Measurements from ENCODE around the gene KCNT1.

Gene KCNT1

DNA sequence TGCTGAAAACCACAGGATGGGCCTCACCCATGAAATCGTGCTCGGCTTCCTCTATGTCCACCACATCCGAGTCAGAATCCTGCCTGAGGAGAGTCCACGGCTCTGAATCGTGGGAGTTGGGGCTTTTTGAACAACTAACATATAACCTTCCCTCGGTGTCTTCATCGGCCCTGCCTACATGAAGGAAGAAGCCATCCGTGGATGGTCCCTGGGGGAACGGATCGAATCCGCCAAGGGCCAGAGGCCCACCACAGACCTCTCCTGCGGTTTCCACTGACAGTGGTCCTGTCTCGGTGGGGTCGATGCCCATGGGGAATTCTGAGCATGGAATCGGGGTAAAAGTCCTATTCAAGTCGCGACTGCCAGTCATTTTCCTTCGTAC, 120.4 kb downstream of the KCNT1 start:
- no peaks in the 10 kb centered on the region for H3K4me1 ChIP-seq (ENCODE audit: insufficient read depth, low read length)
- H3K9me3 ChIP-seq (ENCODE audit: low read length): no peaks in the 10 kb centered on the region
- H3K36me3 ChIP-seq (ENCODE audit: insufficient read depth, low read length): peaks cover 86% of the 10 kb centered on the region
- no peak overlapping the region for H3K4me3 ChIP-seq (ENCODE audit: low read length)
- no peaks in the 10 kb centered on the region for H3K27me3 ChIP-seq (ENCODE audit: insufficient read depth, low read length)
- no peak overlapping the region for H2AFZ ChIP-seq (ENCODE audit: low read depth, low read length)

DNA sequence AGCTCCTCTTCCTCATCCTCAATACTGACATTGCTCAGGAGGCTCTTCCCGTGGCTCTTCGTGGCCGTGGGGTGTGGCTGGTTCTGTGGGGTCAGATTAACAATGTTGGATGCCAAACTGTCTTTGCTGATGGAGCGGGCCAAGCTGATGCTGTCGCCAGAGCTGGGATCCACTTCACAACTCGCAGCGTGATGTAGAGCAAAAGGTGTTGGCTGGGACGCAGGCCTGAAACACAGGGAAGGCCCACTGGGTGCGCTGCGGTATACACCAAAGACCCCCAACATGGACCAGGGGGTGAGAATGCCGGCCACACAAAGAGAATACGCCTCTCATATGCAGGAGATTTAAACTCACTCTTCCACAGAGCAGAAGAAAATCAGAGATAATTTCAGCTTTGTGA, 121.1 kb downstream of the KCNT1 start:
- Histone ChIP-seq H3K4me3 (ENCODE audit: low read length) (no peak overlapping the region), H3K27me3 (ENCODE audit: insufficient read depth, low read length) (no peaks in the 10 kb centered on the region), H3K36me3 (ENCODE audit: insufficient read depth, low read length) (peaks cover 86% of the 10 kb centered on the region), H3K4me1 (ENCODE audit: insufficient read depth, low read length) (no peaks in the 10 kb centered on the region), H3K9me3 (ENCODE audit: low read length) (no peaks in the 10 kb centered on the region), H2AFZ (ENCODE audit: low read depth, low read length) (no peak overlapping the region)

DNA sequence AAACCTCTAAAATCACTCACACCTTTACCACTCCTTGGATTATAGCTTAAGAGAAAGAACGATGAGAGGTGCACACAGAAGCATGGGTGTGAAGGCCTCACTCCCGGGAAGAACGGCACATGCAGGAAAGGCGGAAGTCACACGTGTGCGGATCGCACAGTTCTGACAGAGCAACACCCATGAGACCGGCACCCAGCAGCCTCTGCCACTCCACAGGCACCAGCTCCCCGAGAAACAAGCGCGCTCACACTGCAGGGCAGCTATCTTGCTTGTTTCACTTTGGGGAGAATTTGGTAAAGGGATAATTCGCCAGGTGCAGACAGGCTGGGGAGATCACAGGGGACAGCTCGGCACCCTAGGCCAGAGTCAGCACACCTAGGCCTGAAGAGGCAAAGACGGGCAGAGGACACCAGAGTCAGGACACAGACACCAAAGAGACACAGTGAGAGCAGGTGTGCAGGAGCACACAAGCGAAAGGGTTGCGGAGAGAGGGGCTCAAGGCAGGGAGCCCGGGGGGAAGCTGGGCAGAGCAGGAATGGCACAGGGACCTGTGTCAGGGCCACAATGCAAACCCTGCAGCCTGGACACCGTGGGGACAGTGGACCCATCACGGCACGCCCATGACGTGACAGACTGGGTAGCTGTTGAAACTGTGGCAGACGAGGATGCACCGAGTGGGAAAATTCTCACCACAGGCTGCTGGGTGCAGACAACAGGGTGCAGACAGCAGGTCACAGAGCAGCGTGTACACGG, 123.6 kb downstream of the KCNT1 start:
- Histone ChIP-seq H3K9me3 (ENCODE audit: low read length) (peaks cover 3% of the 10 kb centered on the region), H3K36me3 (ENCODE audit: insufficient read depth, low read length) (peaks cover 74% of the 10 kb centered on the region), H3K27me3 (ENCODE audit: insufficient read depth, low read length) (no peaks in the 10 kb centered on the region), H3K4me3 (ENCODE audit: low read length) (no peak overlapping the region), H3K4me1 (ENCODE audit: insufficient read depth, low read length) (no peaks in the 10 kb centered on the region), H2AFZ (ENCODE audit: low read depth, low read length) (no peak overlapping the region)

DNA sequence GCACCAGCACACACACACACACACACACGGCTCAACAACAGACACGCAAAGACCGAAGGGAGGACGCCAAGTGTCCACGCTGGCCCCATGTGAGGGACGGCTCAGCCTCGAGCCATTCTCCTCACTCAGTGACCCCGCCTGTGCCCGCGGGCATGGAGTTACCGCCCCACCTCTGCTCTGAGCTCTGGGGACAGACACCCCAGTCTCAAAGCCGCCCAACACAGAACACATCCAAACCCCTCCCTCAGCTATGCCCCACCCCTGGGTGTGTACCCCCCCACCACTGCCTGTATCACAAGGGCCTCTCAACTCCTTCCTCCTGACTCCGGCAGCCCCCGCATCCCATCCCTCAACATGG, 124.2 kb downstream of the KCNT1 start:
- no peak overlapping the region for H3K4me3 ChIP-seq (ENCODE audit: low read length)

DNA sequence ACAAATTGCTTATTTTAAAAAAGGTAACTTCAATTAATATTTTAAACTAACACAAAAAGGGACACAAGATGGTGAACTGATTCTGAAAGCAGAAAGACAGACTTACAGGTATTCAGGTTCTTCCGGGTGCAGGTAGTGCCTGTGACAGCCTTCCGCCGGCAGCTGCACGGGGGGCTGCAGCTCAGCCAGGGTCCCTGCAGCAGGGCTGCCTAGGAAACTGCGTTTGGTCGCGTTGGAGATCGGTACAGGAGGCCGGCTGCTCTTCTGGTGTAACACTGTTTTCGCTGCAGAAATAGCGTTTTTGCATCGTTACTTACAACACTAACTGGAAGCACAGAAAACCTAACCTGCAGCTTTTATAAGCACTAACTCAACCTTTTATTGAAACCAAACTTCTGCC, 125.3 kb downstream of the KCNT1 start:
- Histone ChIP-seq H3K9me3 (ENCODE audit: low read length) (peaks cover 3% of the 10 kb centered on the region), H3K4me1 (ENCODE audit: insufficient read depth, low read length) (no peaks in the 10 kb centered on the region), H3K4me3 (ENCODE audit: low read length) (no peak overlapping the region), H3K27me3 (ENCODE audit: insufficient read depth, low read length) (no peaks in the 10 kb centered on the region), H2AFZ (ENCODE audit: low read depth, low read length) (no peak overlapping the region), H3K36me3 (ENCODE audit: insufficient read depth, low read length) (peaks cover 59% of the 10 kb centered on the region)

More for the DNA sequence above, 124.2 kb downstream of the KCNT1 start:
- H3K36me3 ChIP-seq (ENCODE audit: insufficient read depth, low read length): peaks cover 70% of the 10 kb centered on the region
- H2AFZ ChIP-seq (ENCODE audit: low read depth, low read length): no peak overlapping the region
- no peaks in the 10 kb centered on the region for H3K27me3 ChIP-seq (ENCODE audit: insufficient read depth, low read length)
- H3K4me1 ChIP-seq (ENCODE audit: insufficient read depth, low read length): no peaks in the 10 kb centered on the region
- H3K9me3 ChIP-seq (ENCODE audit: low read length): peaks cover 3% of the 10 kb centered on the region

DNA sequence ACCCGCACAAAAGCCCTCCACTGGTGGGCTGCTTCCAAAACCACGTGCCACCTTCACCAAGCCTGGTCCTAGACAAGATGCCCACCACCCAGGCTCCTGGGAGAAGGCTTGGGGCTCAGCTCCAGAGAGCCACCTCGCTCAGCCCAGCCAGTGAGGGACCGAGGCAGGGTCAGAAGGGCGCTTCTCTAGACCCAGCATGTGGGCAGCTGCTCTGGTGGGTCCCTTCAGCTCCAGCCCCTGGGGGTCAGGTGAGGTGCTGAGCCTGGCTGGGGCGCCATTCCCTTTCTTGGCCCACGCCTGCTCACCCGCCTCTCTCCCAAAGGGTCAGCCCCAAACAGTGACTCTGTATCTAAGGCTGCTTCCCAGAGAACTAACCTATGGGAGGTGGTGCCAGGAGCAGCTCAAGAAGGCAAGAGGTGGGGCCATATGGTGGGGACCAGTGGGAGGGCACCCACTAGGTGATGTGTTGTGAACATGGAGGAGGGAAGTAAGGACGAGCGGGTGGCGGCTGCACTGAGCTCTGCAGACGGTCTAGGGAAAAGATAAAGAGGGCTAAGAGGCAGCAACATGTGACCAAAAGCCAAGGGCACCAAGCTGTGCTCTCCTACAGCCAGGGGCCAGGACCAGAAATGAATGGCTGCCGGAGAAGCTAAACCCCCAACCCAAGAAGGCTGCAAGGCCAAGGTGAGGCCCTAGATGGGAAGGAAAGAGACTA, 126.0 kb downstream of the KCNT1 start:
- Histone ChIP-seq H3K9me3 (ENCODE audit: low read length) (peaks cover 3% of the 10 kb centered on the region), H3K4me3 (ENCODE audit: low read length) (no peak overlapping the region), H3K27me3 (ENCODE audit: insufficient read depth, low read length) (no peaks in the 10 kb centered on the region), H2AFZ (ENCODE audit: low read depth, low read length) (no peak overlapping the region), H3K36me3 (ENCODE audit: insufficient read depth, low read length) (peaks cover 52% of the 10 kb centered on the region), H3K4me1 (ENCODE audit: insufficient read depth, low read length) (no peaks in the 10 kb centered on the region)

DNA sequence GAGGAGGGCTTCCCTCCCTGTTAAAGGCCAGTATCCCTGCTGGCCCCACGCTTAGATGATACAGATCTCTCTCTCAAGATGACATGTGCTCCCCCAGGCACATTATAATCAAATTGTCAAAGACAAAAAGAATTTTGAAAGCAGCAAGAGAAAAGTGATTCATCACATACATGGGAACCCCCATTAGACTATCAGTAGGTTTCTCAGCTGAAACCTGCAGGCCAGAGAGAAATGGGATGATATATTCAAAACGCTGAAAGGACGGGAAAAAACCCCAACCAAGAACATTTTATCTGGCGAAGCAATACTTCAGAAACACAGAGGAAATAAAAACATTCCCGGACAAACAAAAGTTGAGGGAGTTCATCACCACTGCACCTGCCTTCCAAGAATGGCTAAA, 126.7 kb downstream of the KCNT1 start:
- Histone ChIP-seq H3K36me3 (ENCODE audit: insufficient read depth, low read length) (peaks cover 47% of the 10 kb centered on the region), H3K4me3 (ENCODE audit: low read length) (no peak overlapping the region), H3K4me1 (ENCODE audit: insufficient read depth, low read length) (no peaks in the 10 kb centered on the region), H3K9me3 (ENCODE audit: low read length) (peaks cover 3% of the 10 kb centered on the region), H2AFZ (ENCODE audit: low read depth, low read length) (no peak overlapping the region), H3K27me3 (ENCODE audit: insufficient read depth, low read length) (no peaks in the 10 kb centered on the region)

DNA sequence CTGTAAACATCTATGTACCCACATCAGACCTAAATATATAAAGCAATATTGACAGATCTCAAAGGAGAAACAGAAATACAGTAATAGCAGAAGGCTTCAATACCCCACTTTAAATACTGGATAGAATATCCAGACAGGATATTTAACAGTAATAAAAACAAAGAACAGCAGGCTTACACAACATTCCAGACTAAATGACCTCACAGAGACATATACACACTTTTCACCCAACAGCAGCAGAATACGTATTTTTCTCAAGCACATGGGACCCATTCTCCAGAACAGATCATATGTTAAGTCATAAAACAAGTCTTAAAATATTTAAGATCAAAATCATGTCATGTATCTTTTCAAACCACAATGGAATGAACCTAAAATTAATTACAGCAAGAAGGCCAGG, 128.5 kb downstream of the KCNT1 start:
- Histone ChIP-seq H3K4me1 (ENCODE audit: insufficient read depth, low read length) (no peaks in the 10 kb centered on the region), H3K4me3 (ENCODE audit: low read length) (no peak overlapping the region), H3K9me3 (ENCODE audit: low read length) (peaks cover 3% of the 10 kb centered on the region), H3K36me3 (ENCODE audit: insufficient read depth, low read length) (peaks cover 44% of the 10 kb centered on the region), H3K27me3 (ENCODE audit: insufficient read depth, low read length) (no peaks in the 10 kb centered on the region), H2AFZ (ENCODE audit: low read depth, low read length) (no peak overlapping the region)

DNA sequence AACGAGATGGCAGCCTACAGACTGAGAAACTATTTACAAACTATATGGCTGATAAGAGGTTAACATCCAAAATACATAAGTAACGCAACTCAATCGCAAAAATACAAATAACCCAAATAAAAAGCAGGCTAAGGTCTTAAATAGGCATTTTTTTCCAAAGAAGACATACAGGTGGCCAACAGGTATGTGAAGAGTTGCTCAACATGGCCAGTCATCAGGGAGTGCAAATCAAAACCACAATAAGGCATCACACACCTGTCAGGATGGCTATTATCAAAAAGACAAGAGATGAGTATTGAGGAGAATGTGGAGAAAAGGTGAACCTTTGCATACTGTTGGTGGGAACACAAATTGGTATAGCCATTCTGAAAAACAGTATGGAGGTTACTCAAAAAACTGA, 131.9 kb downstream of the KCNT1 start:
- no peak overlapping the region for H3K4me3 ChIP-seq (ENCODE audit: low read length)
- H3K4me1 ChIP-seq (ENCODE audit: insufficient read depth, low read length): no peaks in the 10 kb centered on the region
- H3K9me3 ChIP-seq (ENCODE audit: low read length): peaks cover under 1% of the 10 kb centered on the region
- H3K27me3 ChIP-seq (ENCODE audit: insufficient read depth, low read length): no peaks in the 10 kb centered on the region
- H3K36me3 ChIP-seq (ENCODE audit: insufficient read depth, low read length): peaks cover 13% of the 10 kb centered on the region
- no peak overlapping the region for H2AFZ ChIP-seq (ENCODE audit: low read depth, low read length)

DNA sequence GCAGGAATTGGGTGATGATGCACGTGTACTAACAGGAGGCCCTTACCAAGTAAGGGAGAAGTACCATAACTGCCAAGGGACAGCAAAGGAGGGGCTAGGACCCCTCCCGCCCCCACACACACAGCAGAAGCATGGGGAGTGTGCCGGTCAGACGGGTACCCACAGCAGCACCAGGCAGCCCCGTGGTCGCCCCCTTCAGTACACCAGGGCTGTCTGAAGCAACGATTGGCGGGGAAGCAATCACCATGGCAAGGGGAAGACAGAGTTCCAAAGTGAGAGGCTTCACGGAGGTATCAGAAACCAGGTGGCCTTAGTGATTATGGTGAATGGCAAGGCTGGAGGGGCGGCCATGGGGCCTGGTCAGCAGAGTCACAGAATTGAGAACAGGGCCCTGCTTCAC, 133.1 kb downstream of the KCNT1 start:
- H2AFZ ChIP-seq (ENCODE audit: low read depth, low read length): no peak overlapping the region
- no peaks in the 10 kb centered on the region for H3K27me3 ChIP-seq (ENCODE audit: insufficient read depth, low read length)
- H3K4me3 ChIP-seq (ENCODE audit: low read length): no peak overlapping the region
- no peaks in the 10 kb centered on the region for H3K9me3 ChIP-seq (ENCODE audit: low read length)
- H3K36me3 ChIP-seq (ENCODE audit: insufficient read depth, low read length): peaks cover 16% of the 10 kb centered on the region
- no peaks in the 10 kb centered on the region for H3K4me1 ChIP-seq (ENCODE audit: insufficient read depth, low read length)

DNA sequence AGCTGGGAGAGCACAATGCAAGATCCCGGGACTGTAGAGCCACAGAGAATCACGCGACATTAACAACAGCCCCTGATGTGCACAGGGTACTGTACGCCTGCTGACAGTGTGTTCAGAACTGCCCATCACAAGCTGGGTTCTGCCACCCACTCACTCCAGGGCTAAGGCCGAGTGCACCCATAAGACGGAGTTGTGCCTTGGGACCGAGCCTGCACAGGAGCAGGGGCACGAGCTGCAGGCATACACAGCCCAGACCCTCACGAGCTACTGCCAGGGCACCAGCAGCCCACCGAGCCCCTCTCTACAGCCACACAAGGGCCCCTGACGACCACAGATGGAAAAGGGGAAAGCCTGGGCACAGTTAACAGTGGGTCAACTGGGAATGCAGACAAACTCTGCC, 137.5 kb downstream of the KCNT1 start:
- H3K4me3 ChIP-seq (ENCODE audit: low read length): no peak overlapping the region
- H3K36me3 ChIP-seq (ENCODE audit: insufficient read depth, low read length): peaks cover 25% of the 10 kb centered on the region
- no peaks in the 10 kb centered on the region for H3K9me3 ChIP-seq (ENCODE audit: low read length)
- H3K27me3 ChIP-seq (ENCODE audit: insufficient read depth, low read length): no peaks in the 10 kb centered on the region
- no peaks in the 10 kb centered on the region for H3K4me1 ChIP-seq (ENCODE audit: insufficient read depth, low read length)
- no peak overlapping the region for H2AFZ ChIP-seq (ENCODE audit: low read depth, low read length)

DNA sequence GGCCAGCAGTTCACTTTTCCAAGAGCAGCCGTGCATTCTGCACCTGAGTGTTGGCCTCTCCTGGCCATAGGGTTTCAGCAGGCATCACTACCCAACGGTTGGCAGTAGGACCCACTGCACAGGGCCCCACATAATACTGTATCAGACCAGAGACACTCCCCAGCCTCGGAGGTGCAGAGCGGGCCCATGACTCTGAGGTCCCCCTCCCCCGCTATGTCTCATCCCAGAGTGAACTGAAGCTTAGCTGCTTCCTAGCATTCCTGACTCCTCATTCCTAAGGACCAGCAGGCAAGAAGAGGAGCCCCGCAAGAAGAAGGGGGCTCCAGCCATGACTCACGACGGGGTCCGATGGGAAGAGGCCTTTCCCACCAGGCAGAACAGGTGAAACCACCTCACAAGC, 138.1 kb downstream of the KCNT1 start:
- H3K36me3 ChIP-seq (ENCODE audit: insufficient read depth, low read length): peaks cover 25% of the 10 kb centered on the region
- no peak overlapping the region for H2AFZ ChIP-seq (ENCODE audit: low read depth, low read length)
- H3K4me3 ChIP-seq (ENCODE audit: low read length): no peak overlapping the region
- H3K27me3 ChIP-seq (ENCODE audit: insufficient read depth, low read length): no peaks in the 10 kb centered on the region
- no peaks in the 10 kb centered on the region for H3K4me1 ChIP-seq (ENCODE audit: insufficient read depth, low read length)
- H3K9me3 ChIP-seq (ENCODE audit: low read length): no peaks in the 10 kb centered on the region

DNA sequence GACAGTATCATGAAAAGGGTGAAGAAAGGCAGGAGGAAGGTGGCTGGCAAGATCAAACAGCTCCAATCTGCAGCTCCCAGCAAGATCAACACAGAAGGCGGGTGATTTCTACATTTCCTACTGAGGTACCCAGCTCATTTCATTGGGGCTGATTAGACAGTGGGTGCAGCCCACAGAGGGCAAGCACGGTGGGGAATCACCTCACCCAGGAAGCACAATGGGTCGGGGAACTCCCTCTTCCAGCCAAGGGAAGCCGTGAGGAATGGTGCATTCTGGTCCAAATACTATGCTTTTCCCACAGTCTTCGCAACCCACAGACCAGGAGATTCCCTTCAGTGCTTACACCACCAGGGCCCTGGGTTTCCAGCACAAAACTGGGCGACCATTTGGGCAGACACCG, 138.6 kb downstream of the KCNT1 start:
- Histone ChIP-seq H3K27me3 (ENCODE audit: insufficient read depth, low read length) (no peaks in the 10 kb centered on the region), H3K36me3 (ENCODE audit: insufficient read depth, low read length) (peaks cover 25% of the 10 kb centered on the region), H3K9me3 (ENCODE audit: low read length) (no peaks in the 10 kb centered on the region)

More for the DNA sequence above, 138.6 kb downstream of the KCNT1 start:
- H3K4me3 ChIP-seq (ENCODE audit: low read length): no peak overlapping the region
- H3K4me1 ChIP-seq (ENCODE audit: insufficient read depth, low read length): no peaks in the 10 kb centered on the region
- H2AFZ ChIP-seq (ENCODE audit: low read depth, low read length): no peak overlapping the region

Data from neuron (in vitro differentiated cells).